Measurements from ENCODE around the gene NEMP2. TPM values are rescaled to one million over a fixed set of nuclear protein-coding genes. Genes with fewer than 3 reads are reported as not detected.

Gene NEMP2
- total RNA-seq, 2 experiments from 2014 or later: 11.6 to 12.2 TPM

- DNase-seq: no peak
- intact Hi-C loops (cut with DNase I, micrococcal nuclease): no loop called here
- Histone ChIP-seq H3K9me3 (ENCODE audit: control insufficient read depth in 1 of 2, insufficient read depth in 1 of 2, low read length in 2 of 2) (no peaks in the 10 kb centered on the region), H3K27ac (ENCODE audit: low read depth in 1 of 2, low read length in 2 of 2) (no peak overlapping the region), H3K4me1 (ENCODE audit: insufficient read depth, low read length) (no peaks in the 10 kb centered on the region), H3K36me3 (ENCODE audit: insufficient read depth, low read length) (peaks cover 89% of the 10 kb centered on the region), H3K4me3 (ENCODE audit: low read length) (no peak overlapping the region), H3K27me3 (ENCODE audit: control insufficient read depth in 1 of 2, insufficient read depth in 2 of 2, low read length in 2 of 2) (no peaks in the 10 kb centered on the region)
- ChIA-PET POLR2A (no interaction called here), CTCF (no interaction called here)
- peak overlapping the region; percentile 28 for H3K27ac Mint-ChIP-seq
- no peaks in the 10 kb centered on the region for H3K27me3 Mint-ChIP-seq
- no peaks in the 10 kb centered on the region for H3K9me3 Mint-ChIP-seq
- TF ChIP-seq CTCF (IDR thresholded peaks at IDR 0.05): no peak
- ATAC-seq (ENCODE audit: poor library complexity): no peak
- no peak overlapping the region for H3K4me3 Mint-ChIP-seq
- H3K36me3 Mint-ChIP-seq (ENCODE audit: low read depth): peaks cover 86% of the 10 kb centered on the region
- H3K4me1 Mint-ChIP-seq (ENCODE audit: low read depth): peaks cover 11% of the 10 kb centered on the region
Observed at GRCh38 chr2:190501231-190501630, 33.3 kb downstream of the NEMP2 start.

GRCh38 chr2:190500054-190500502 lies 34.4 kb downstream of the NEMP2 start:
- no peak for ATAC-seq (ENCODE audit: poor library complexity)
- POLR2A ChIA-PET: interaction anchor here (0.8 kb wide), 1 partner anchor 91 kb away, joined by 3 read pairs; no protein-coding TSS in a partner anchor

GRCh38 chr2:190499273-190499672 lies 35.2 kb downstream of the NEMP2 start:
- peaks cover 74% of the 10 kb centered on the region for H3K36me3 ChIP-seq (ENCODE audit: insufficient read depth, low read length)

More at GRCh38 chr2:190500054-190500502, 34.4 kb downstream of the NEMP2 start:
- H3K9me3 ChIP-seq (ENCODE audit: control insufficient read depth in 1 of 2, insufficient read depth in 1 of 2, low read length in 2 of 2): no peaks in the 10 kb centered on the region
- DNase-seq: no peak
- peaks cover 81% of the 10 kb centered on the region for H3K36me3 ChIP-seq (ENCODE audit: insufficient read depth, low read length)
- no peaks in the 10 kb centered on the region for H3K4me1 ChIP-seq (ENCODE audit: insufficient read depth, low read length)
- intact Hi-C loops (cut with DNase I, micrococcal nuclease): no loop called here
- TF ChIP-seq CTCF (IDR thresholded peaks at IDR 0.05): no peak
- no peaks in the 10 kb centered on the region for H3K27me3 ChIP-seq (ENCODE audit: control insufficient read depth in 1 of 2, insufficient read depth in 2 of 2, low read length in 2 of 2)
- H3K4me3 ChIP-seq (ENCODE audit: low read length): no peak overlapping the region
- no peak overlapping the region for H3K27ac Mint-ChIP-seq
- peaks cover 8% of the 10 kb centered on the region for H3K4me1 Mint-ChIP-seq (ENCODE audit: low read depth)
- H3K4me3 Mint-ChIP-seq: no peak overlapping the region
- CTCF ChIA-PET: no interaction called here
- no peaks in the 10 kb centered on the region for H3K27me3 Mint-ChIP-seq
- H3K9me3 Mint-ChIP-seq: no peaks in the 10 kb centered on the region
- H3K36me3 Mint-ChIP-seq (ENCODE audit: low read depth): peaks cover 86% of the 10 kb centered on the region
- no peak overlapping the region for H3K27ac ChIP-seq (ENCODE audit: low read depth in 1 of 2, low read length in 2 of 2)

More at GRCh38 chr2:190499273-190499672, 35.2 kb downstream of the NEMP2 start:
- no peak overlapping the region for H3K4me3 Mint-ChIP-seq
- H3K27ac Mint-ChIP-seq: no peak overlapping the region
- no peak overlapping the region for H3K4me3 ChIP-seq (ENCODE audit: low read length)
- H3K4me1 Mint-ChIP-seq (ENCODE audit: low read depth): peaks cover 16% of the 10 kb centered on the region
- no peaks in the 10 kb centered on the region for H3K9me3 ChIP-seq (ENCODE audit: control insufficient read depth in 1 of 2, insufficient read depth in 1 of 2, low read length in 2 of 2)
- H3K27me3 Mint-ChIP-seq: no peaks in the 10 kb centered on the region
- no peak for TF ChIP-seq CTCF (IDR thresholded peaks at IDR 0.05)
- ATAC-seq (ENCODE audit: poor library complexity): no peak
- H3K4me1 ChIP-seq (ENCODE audit: insufficient read depth, low read length): no peaks in the 10 kb centered on the region
- ChIA-PET CTCF (no interaction called here), POLR2A (no interaction called here)
- intact Hi-C loops (cut with DNase I, micrococcal nuclease): no loop called here
- no peak overlapping the region for H3K27ac ChIP-seq (ENCODE audit: low read depth in 1 of 2, low read length in 2 of 2)
- H3K27me3 ChIP-seq (ENCODE audit: control insufficient read depth in 1 of 2, insufficient read depth in 2 of 2, low read length in 2 of 2): no peaks in the 10 kb centered on the region
- peaks cover 87% of the 10 kb centered on the region for H3K36me3 Mint-ChIP-seq (ENCODE audit: low read depth)
- DNase-seq: no peak
- no peaks in the 10 kb centered on the region for H3K9me3 Mint-ChIP-seq
